ENCODE results near the gene ADGRG3. TPM values are rescaled to one million over a fixed set of nuclear protein-coding genes. Genes with fewer than 3 reads are reported as not detected.
A peak's percentile ranks its signal among the peaks of the same experiment; 100 is the strongest.

ADGRG3 gene
- total and polyA plus RNA-seq, 9 of the 15 experiments (the other 6 are each of a cell fraction or from before 2014, with no cell fraction given), result 0.09 to 0.52 (median 0.14) TPM; not detected in 3

DNA sequence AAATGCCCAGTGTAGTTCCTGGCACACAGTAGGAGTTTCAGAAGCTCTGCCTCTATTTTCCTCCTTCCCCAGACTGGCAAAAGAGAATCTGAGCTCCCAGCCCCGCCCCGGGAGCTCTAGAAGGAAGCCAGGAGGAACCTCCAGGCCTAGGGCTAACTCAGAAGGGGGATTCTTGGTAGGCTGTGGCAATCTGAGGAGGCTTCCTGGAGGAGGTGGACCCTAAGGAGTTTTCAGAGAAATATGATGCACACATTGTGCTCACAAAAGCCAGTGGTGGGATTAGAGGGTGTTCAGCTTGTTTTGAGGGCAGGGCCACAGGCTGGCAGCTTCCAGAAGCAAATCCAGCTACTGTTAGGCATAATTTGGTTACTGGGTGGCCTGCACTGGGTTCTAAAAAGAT is 29.7 kb upstream of the ADGRG3 start:
- H3K36me3 ChIP-seq (ENCODE audit: control insufficient read depth, insufficient read depth, low read length), result no peaks in the 10 kb centered on the region
- BruUV-seq (replicated peaks), result no TSS peak
- CTCF ChIA-PET (ENCODE audit: low intra/inter-chr PET ratio), result interaction anchor here (1.2 kb wide), 1 partner anchor 47 kb away, joined by 4 read pairs; no protein-coding TSS in a partner anchor
- no peaks in the 10 kb centered on the region for H3K9me3 ChIP-seq (replicated peaks; ENCODE audit: control insufficient read depth, insufficient read depth, low read depth, low read length)
- ATAC-seq, result no peak
- no peaks in the 10 kb centered on the region for H3K9me1 ChIP-seq (ENCODE audit: control insufficient read depth, insufficient read depth, low read length)
- peaks cover 3% of the 10 kb centered on the region; the same call in 1 of the 2 replicates for H4K20me1 ChIP-seq (replicated peaks; ENCODE audit: control insufficient read depth, insufficient read depth, low read length)
- 13% methylated on average over 2 of the region's 2 CpGs for WGBS (ENCODE audit: insufficient coverage, low coverage, missing lambda C conversion rate)
- TF ChIP-seq ZFP36 (IDR thresholded peaks at IDR 0.05; ENCODE audit: low read depth, low read length, partially characterized antibody) (peak; percentile 90), HDAC6 (IDR thresholded peaks at IDR 0.05; ENCODE audit: low read depth, low read length) (no peak), ZNF436 (CRISPR knock-in tag; IDR thresholded peaks at IDR 0.05) (peak; percentile 38; the same call in 1 of the 2 replicates)
- peaks cover 0 to 12% of the 10 kb centered on the region in 2 experiments; a peak in 2 of 5 replicates for H3K4me1 ChIP-seq (replicated peaks in 1 of 2; ENCODE audit: control insufficient read depth in 2 of 2, insufficient read depth in 2 of 2, low read length in 2 of 2)
- no peak for DNase-seq (ENCODE audit: extremely low read depth in 1 of 4, low spot score in 3 of 4)
- no peak overlapping the region for H3K9ac ChIP-seq (ENCODE audit: insufficient read depth in 1 of 2, low read depth in 2 of 2, low read length in 2 of 2)
- in situ Hi-C loops (cut with MboI), result no loop called here
- H3K79me2 ChIP-seq (ENCODE audit: control insufficient read depth, insufficient read depth, low read length), result no peaks in the 10 kb centered on the region
- intact Hi-C loops (cut with micrococcal nuclease), result no loop called here
- H2AFZ ChIP-seq (ENCODE audit: low read depth, low read length), result no peak overlapping the region
- FAIRE-seq, result no peak
- no peak overlapping the region for H3K27ac ChIP-seq (ENCODE audit: extremely low read depth, low read depth, low read length)
- H3K27me3 ChIP-seq (ENCODE audit: control insufficient read depth in 2 of 2, insufficient read depth in 2 of 2, low read length in 2 of 2), result peaks cover 17 to 66% of the 10 kb centered on the region in 2 experiments
- no peak overlapping the region for H3K4me2 ChIP-seq (ENCODE audit: insufficient read depth, low read length)
- no peak overlapping the region for H3K4me3 ChIP-seq
- POLR2A ChIA-PET, result interaction anchor here (1.2 to 1.6 kb wide), 2 partner anchors 36 to 191 kb away, joined by 3 to 5 read pairs; partner anchors contain the start of genes CIAPIN1 and COQ9

DNA sequence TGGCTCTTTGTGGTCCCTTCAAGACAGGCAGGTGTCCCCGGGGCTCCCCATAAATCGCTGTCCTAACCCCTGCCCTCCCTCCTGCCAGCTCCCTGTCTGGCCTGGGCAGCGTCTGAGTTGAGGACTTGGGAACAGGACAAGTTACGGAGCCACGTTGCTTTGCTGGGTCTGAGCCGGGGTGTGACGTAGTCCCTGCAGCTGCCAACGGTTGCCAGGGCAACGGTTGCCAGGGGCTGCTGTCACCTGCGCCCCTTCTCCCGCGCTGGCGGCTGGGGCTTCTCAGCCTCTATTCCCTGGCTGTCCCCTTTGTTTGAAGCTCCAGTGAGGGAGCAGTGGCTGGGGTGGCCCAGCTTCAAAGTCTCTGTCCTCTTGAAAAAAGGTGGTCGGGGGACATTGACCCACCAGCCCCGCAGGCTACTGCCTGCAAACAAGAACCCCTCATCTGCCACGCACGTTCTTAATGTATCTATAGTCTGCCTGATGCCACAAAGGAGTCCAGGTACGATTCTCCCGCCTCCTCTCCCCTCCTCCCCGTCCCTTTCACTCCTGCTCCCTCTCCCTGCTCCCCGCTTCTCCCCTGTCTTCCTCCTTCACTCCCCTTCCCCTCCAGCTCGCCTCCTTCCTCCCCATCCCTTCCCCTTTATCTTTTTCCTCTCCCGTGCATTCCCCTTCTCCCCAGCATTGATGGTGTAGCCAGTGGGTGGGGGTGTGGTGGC is 28.8 kb upstream of the ADGRG3 start:
- peaks cover 0 to 9% of the 10 kb centered on the region in 2 experiments; a peak in 2 of 5 replicates for H3K4me1 ChIP-seq (replicated peaks in 1 of 2; ENCODE audit: control insufficient read depth in 2 of 2, insufficient read depth in 2 of 2, low read length in 2 of 2)
- 1% methylated on average over 12 of the region's 23 CpGs for WGBS (ENCODE audit: insufficient coverage, low coverage, missing lambda C conversion rate)
- in situ Hi-C loops (cut with MboI), result no loop called here
- BruUV-seq (replicated peaks), result no TSS peak
- no peaks in the 10 kb centered on the region for H3K79me2 ChIP-seq (ENCODE audit: control insufficient read depth, insufficient read depth, low read length)
- H4K20me1 ChIP-seq (replicated peaks; ENCODE audit: control insufficient read depth, insufficient read depth, low read length), result no peaks in the 10 kb centered on the region; the same call in none of the 2 replicates
- no peak overlapping the region for H3K27ac ChIP-seq (ENCODE audit: extremely low read depth, low read depth, low read length)
- H3K4me2 ChIP-seq (ENCODE audit: insufficient read depth, low read length), result no peak overlapping the region
- no peak overlapping the region for H3K4me3 ChIP-seq
- H2AFZ ChIP-seq (ENCODE audit: low read depth, low read length), result no peak overlapping the region
- ATAC-seq (no peak; the same call in 2 of the 3 replicates), FAIRE-seq (no peak), DNase-seq (ENCODE audit: extremely low read depth in 1 of 4, low spot score in 3 of 4) (peak in 2 of 4 experiments; percentile 47)
- no peaks in the 10 kb centered on the region; the same call in 1 of the 2 replicates for H3K9me3 ChIP-seq (replicated peaks; ENCODE audit: control insufficient read depth, insufficient read depth, low read depth, low read length)
- no peaks in the 10 kb centered on the region for H3K36me3 ChIP-seq (ENCODE audit: control insufficient read depth, insufficient read depth, low read length)
- no peaks in the 10 kb centered on the region for H3K9me1 ChIP-seq (ENCODE audit: control insufficient read depth, insufficient read depth, low read length)
- H3K27me3 ChIP-seq (ENCODE audit: control insufficient read depth in 2 of 2, insufficient read depth in 2 of 2, low read length in 2 of 2), result peaks cover 17 to 62% of the 10 kb centered on the region in 2 experiments
- H3K9ac ChIP-seq (ENCODE audit: insufficient read depth in 1 of 2, low read depth in 2 of 2, low read length in 2 of 2), result no peak overlapping the region
- ChIA-PET POLR2A (interaction anchor here (0.6 to 1.6 kb wide), 3 partner anchors 10 to 39 kb away, joined by 3 to 5 read pairs (median 4); no protein-coding TSS in a partner anchor), CTCF (ENCODE audit: low intra/inter-chr PET ratio) (interaction anchor here (1.2 kb wide), 1 partner anchor 48 kb away, joined by 4 read pairs; no protein-coding TSS in a partner anchor)
- intact Hi-C loops (cut with micrococcal nuclease), result no loop called here
- 0 out of 4 replicates have a peak, but pooled peaks of 1 of the 2 experiments have one; percentile 45 for TF ChIP-seq CSDE1 (IDR thresholded peaks at IDR 0.05)
- peak; percentile 91 for TF ChIP-seq RFX1 (IDR thresholded peaks at IDR 0.05)
- no peak for TF ChIP-seq ZFP91 (CRISPR knock-in tag; IDR thresholded peaks at IDR 0.05)
- 0 out of 2 replicates have a peak, but pooled peaks have one; percentile 66 for TF ChIP-seq MXI1 (IDR thresholded peaks at IDR 0.05; ENCODE audit: low read depth, low read length)
- no peak for TF ChIP-seq SIN3A (IDR thresholded peaks at IDR 0.05; ENCODE audit: borderline replicate concordance in 2 of 2, control insufficient read depth in 1 of 2, low read depth in 2 of 2, low read length in 2 of 2)
- peak; percentile 63; the same call in 1 of the 2 replicates for TF ChIP-seq BMI1 (IDR thresholded peaks at IDR 0.05; ENCODE audit: low read length)
- no peak for TF ChIP-seq ZKSCAN1 (IDR thresholded peaks at IDR 0.05; ENCODE audit: low read depth, low read length)
- TF ChIP-seq CBX1 (IDR thresholded peaks at IDR 0.05; ENCODE audit: low read depth), result no peak
- TF ChIP-seq MYNN (IDR thresholded peaks at IDR 0.05), result peak; percentile 98
- peak; percentile 82 for TF ChIP-seq MYNN (CRISPR knock-in tag; IDR thresholded peaks at IDR 0.05)
- TF ChIP-seq CREM (IDR thresholded peaks at IDR 0.05; ENCODE audit: low read depth), result peak; percentile 62; the same call in 1 of the 2 replicates
- no peak for TF ChIP-seq ZNF134 (CRISPR knock-in tag; conservative IDR thresholded peaks at IDR 0.05)
